Smooth muscle cell (in vitro differentiated cells): ENCODE data around the gene CHTOP. TPM values are rescaled to one million over a fixed set of nuclear protein-coding genes. Genes with fewer than 3 reads are reported as not detected.

Source experiments
- DNase-seq: peaks from one replicate; lab custom pipeline; 2025; ENCODE audit not compliant: unreplicated experiment; lab: John Stamatoyannopoulos, UW
- H2AFZ ChIP-seq: fragments of 200-600 bp; sonication (generic); 2 replicates; pipeline ENCODE4 v1.6.0; 2016; ENCODE audit warnings: antibody characterized with exemption, low read depth, mild to moderate bottlenecking
- H3F3A ChIP-seq: fragments of 200-600 bp; sonication (generic); 2 replicates; pipeline ENCODE4 v1.6.0; 2017; ENCODE audit warnings: antibody characterized with exemption, low read depth
- H3K27ac ChIP-seq: fragments of 200-600 bp; sonication (generic); 2 replicates; pipeline ENCODE4 v1.5.1; 2016; ENCODE audit warnings: low read depth, mild to moderate bottlenecking
- H3K27me3 ChIP-seq: fragments of 200-600 bp; sonication (generic); 2 replicates; pipeline ENCODE4 v1.6.1; 2016; ENCODE audit warnings: low read depth, mild to moderate bottlenecking
- H3K36me3 ChIP-seq: fragments of 200-600 bp; sonication (generic); 2 replicates; pipeline ENCODE4 v1.5.1; 2016; ENCODE audit warnings: low read depth
- H3K4me1 ChIP-seq: fragments of 200-600 bp; sonication (generic); 2 replicates; pipeline ENCODE4 v1.5.1; 2016; ENCODE audit warnings: low read depth
- H3K4me2 ChIP-seq: fragments of 200-600 bp; sonication (generic); 2 replicates; pipeline ENCODE4 v1.6.0; 2016; ENCODE audit warnings: mild to moderate bottlenecking
- H3K4me3 ChIP-seq: fragments of 200-600 bp; sonication (generic); 2 replicates; pipeline ENCODE4 v1.5.1; 2016; ENCODE audit warnings: mild to moderate bottlenecking
- H3K79me2 ChIP-seq: fragments of 200-600 bp; sonication (generic); 2 replicates; pipeline ENCODE4 v1.6.0; 2016; ENCODE audit warnings: low read depth, mild to moderate bottlenecking
- H3K9ac ChIP-seq: fragments of 200-600 bp; sonication (generic); 2 replicates; pipeline ENCODE4 v1.6.0; 2016; ENCODE audit warnings: low read depth
- H3K9me3 ChIP-seq: fragments of 200-600 bp; sonication (generic); replicated peaks from 2 replicates; pipeline ENCODE4 v1.5.1; 2016; ENCODE audit warnings: low read depth
- H4K20me1 ChIP-seq: fragments of 200-600 bp; sonication (generic); 2 replicates; pipeline ENCODE4 v1.6.0; 2016; ENCODE audit warnings: low read depth
- CTCF ChIP-seq: fragments of 200-600 bp; sonication (generic); IDR thresholded peaks from 2 replicates; pipeline ENCODE4 v1.5.1; 2017; ENCODE audit warnings: borderline replicate concordance, mild to moderate bottlenecking, antibody characterized with exemption; ENCODE audit not compliant: insufficient read depth, poor library complexity, severe bottlenecking
- WGBS: methylation state at CpG from one replicate; pipeline ENCODE4 v1.1.7; 2016; ENCODE audit warnings: low lambda C conversion rate; 5-methylcytosine and 5-hydroxymethylcytosine counted together
- polyA plus RNA-seq: library from polyadenylated mRNA; unstranded; fragments of >200 nt; fragmentation: Nextera tagmentation; extraction: Ambion mirVana; gene quantifications from 2 replicates; pipeline ENCODE4 v1.2.1, GENCODE V29; 2016
- total RNA-seq: library from RNA; depleted of rRNA; stranded (reverse); fragments of >200 nt; gene quantifications from 2 replicates; pipeline ENCODE4 v1.2.3, GENCODE V29; 2014

Gene CHTOP
- total and polyA plus RNA-seq, 2 experiments from 2014 or later: 47.8 to 50.2 TPM

- no peak for TF ChIP-seq CTCF
- Histone ChIP-seq H3K9me3 (no peaks in the 10 kb centered on the region), H3K4me3 (no peak overlapping the region), H3K27ac (no peak overlapping the region), H3K4me1 (no peaks in the 10 kb centered on the region), H3K27me3 (no peaks in the 10 kb centered on the region), H3K79me2 (peaks cover 6% of the 10 kb centered on the region), H4K20me1 (peaks cover 26% of the 10 kb centered on the region), H3F3A (peaks cover 28% of the 10 kb centered on the region), H2AFZ (no peak overlapping the region), H3K9ac (no peak overlapping the region), H3K4me2 (no peak overlapping the region), H3K36me3 (peaks cover 21% of the 10 kb centered on the region)
- no peak for DNase-seq
- WGBS: 91% methylated on average over 5 of the region's 5 CpGs
These were observed 12.9 kb downstream of the CHTOP start for GRCh38 chr1:153646672-153647345.

- Histone ChIP-seq H3K36me3 (peaks cover 20% of the 10 kb centered on the region), H4K20me1 (peaks cover 21% of the 10 kb centered on the region), H3K27me3 (no peaks in the 10 kb centered on the region), H3F3A (peaks cover 28% of the 10 kb centered on the region), H3K79me2 (peaks cover under 1% of the 10 kb centered on the region), H3K4me2 (no peak overlapping the region), H3K9ac (no peak overlapping the region), H2AFZ (no peak overlapping the region), H3K4me3 (no peak overlapping the region), H3K9me3 (no peaks in the 10 kb centered on the region), H3K4me1 (no peaks in the 10 kb centered on the region), H3K27ac (no peak overlapping the region)
- no peak for TF ChIP-seq CTCF
- no peak for DNase-seq
- 77% methylated on average over 2 of the region's 2 CpGs for WGBS
These were observed 13.5 kb downstream of the CHTOP start for GRCh38 chr1:153647346-153647714.

GRCh38 chr1:153648000-153648643 lies 14.3 kb downstream of the CHTOP start:
- Histone ChIP-seq H3K27ac (no peak overlapping the region), H3K79me2 (no peaks in the 10 kb centered on the region), H3K27me3 (no peaks in the 10 kb centered on the region), H3K9me3 (no peaks in the 10 kb centered on the region), H3K9ac (no peak overlapping the region), H3K4me3 (no peak overlapping the region), H3K4me2 (no peak overlapping the region), H2AFZ (no peak overlapping the region), H3F3A (peaks cover 26% of the 10 kb centered on the region), H3K4me1 (no peaks in the 10 kb centered on the region), H4K20me1 (peaks cover 13% of the 10 kb centered on the region), H3K36me3 (peaks cover 14% of the 10 kb centered on the region)
- 92% methylated on average over 10 of the region's 10 CpGs for WGBS
- DNase-seq: no peak
- no peak for TF ChIP-seq CTCF
